ENCODE data around the gene IRAK1BP1. TPM values are rescaled to one million over a fixed set of nuclear protein-coding genes. Genes with fewer than 3 reads are reported as not detected.
A peak's percentile ranks its signal among the peaks of the same experiment; 100 is the strongest.
"Not testable (repeated sequence)": the region's sequence is repeated elsewhere in the genome, so short reads cannot be mapped to it uniquely, and the experiment has no call there.

IRAK1BP1 gene
- total RNA-seq, 1 donor = 4.6 TPM

- no peak for DNase-seq (ENCODE audit: low read depth in 2 of 3, low spot score in 2 of 3)
These were observed 16.3 kb downstream of the IRAK1BP1 start for GRCh38 chr6:78883651-78884050.

- not testable (repeated sequence) for DNase-seq (ENCODE audit: low read depth in 2 of 3, low spot score in 2 of 3)
These were observed 22.6 kb downstream of the IRAK1BP1 start for GRCh38 chr6:78889901-78890300.

- DNase-seq (ENCODE audit: low read depth in 2 of 3, low spot score in 2 of 3) = no peak
These were observed 28.9 kb downstream of the IRAK1BP1 start for GRCh38 chr6:78896227-78896626.

- DNase-seq (ENCODE audit: low read depth in 2 of 3, low spot score in 2 of 3) = no peak
These were observed 41.3 kb downstream of the IRAK1BP1 start for GRCh38 chr6:78908621-78909020.

GRCh38 chr6:78909391-78909790 is 42.0 kb downstream of the IRAK1BP1 start:
- peak in 1 of 3 donors; percentile 29 for DNase-seq (ENCODE audit: low read depth in 2 of 3, low spot score in 2 of 3)

- no peak for DNase-seq (ENCODE audit: low read depth in 2 of 3, low spot score in 2 of 3)
These were observed 42.7 kb downstream of the IRAK1BP1 start for GRCh38 chr6:78910010-78910409.

GRCh38 chr6:78910591-78911171 is 43.3 kb downstream of the IRAK1BP1 start:
- peak in 2 of 3 donors; percentile 14 to 18 for DNase-seq (ENCODE audit: low read depth in 2 of 3, low spot score in 2 of 3)

GRCh38 chr6:78911218-78911940 is 44.0 kb downstream of the IRAK1BP1 start:
- DNase-seq (ENCODE audit: low read depth in 2 of 3, low spot score in 2 of 3) = no peak

- no peak for DNase-seq (ENCODE audit: low read depth in 2 of 3, low spot score in 2 of 3)
These were observed 49.1 kb downstream of the IRAK1BP1 start for GRCh38 chr6:78916411-78916810.

- DNase-seq (ENCODE audit: low read depth in 2 of 3, low spot score in 2 of 3) = no peak
These were observed 50.4 kb downstream of the IRAK1BP1 start for GRCh38 chr6:78917788-78918187.

- DNase-seq (ENCODE audit: low read depth in 2 of 3, low spot score in 2 of 3) = not testable (repeated sequence)
These were observed 53.8 kb downstream of the IRAK1BP1 start for GRCh38 chr6:78921168-78921567.

GRCh38 chr6:78925317-78925716 is 58.0 kb downstream of the IRAK1BP1 start:
- DNase-seq (ENCODE audit: low read depth in 2 of 3, low spot score in 2 of 3) = no peak

GRCh38 chr6:78935553-78935952 is 68.2 kb downstream of the IRAK1BP1 start:
- no peak for DNase-seq (ENCODE audit: low read depth in 2 of 3, low spot score in 2 of 3)

- DNase-seq (ENCODE audit: low read depth in 2 of 3, low spot score in 2 of 3) = no peak
These were observed 69.2 kb downstream of the IRAK1BP1 start for GRCh38 chr6:78936515-78936914.

- DNase-seq (ENCODE audit: low read depth in 2 of 3, low spot score in 2 of 3) = no peak
These were observed 75.1 kb downstream of the IRAK1BP1 start for GRCh38 chr6:78942446-78942845.

GRCh38 chr6:78947529-78947928 is 80.2 kb downstream of the IRAK1BP1 start:
- DNase-seq (ENCODE audit: low read depth in 2 of 3, low spot score in 2 of 3) = no peak

GRCh38 chr6:78947962-78948361 is 80.6 kb downstream of the IRAK1BP1 start:
- DNase-seq (ENCODE audit: low read depth in 2 of 3, low spot score in 2 of 3) = no peak

GRCh38 chr6:78948785-78949184 is 81.4 kb downstream of the IRAK1BP1 start:
- no peak for DNase-seq (ENCODE audit: low read depth in 2 of 3, low spot score in 2 of 3)

- DNase-seq (ENCODE audit: low read depth in 2 of 3, low spot score in 2 of 3) = no peak
These were observed 85.0 kb downstream of the IRAK1BP1 start for GRCh38 chr6:78952362-78952761.
